Left lung (tissue), 10 donors: ENCODE measurements around the gene CACNG4. TPM values are rescaled to one million over a fixed set of nuclear protein-coding genes. Genes with fewer than 3 reads are reported as not detected.
A peak's percentile ranks its signal among the peaks of the same experiment; 100 is the strongest.

Source experiments
- ATAC-seq: fragments of 200-7000 bp; cut with Tn5 transposase; one replicate; pipeline ENCODE4 v1.9.1; 2020; ENCODE audit warnings: moderate library complexity
- DNase-seq, 4 donors: peaks; one replicate each; pipeline ENCODE4 v3.0.0-alpha.2; 2013 to 2020
- H3K27ac ChIP-seq, 2 donors: fragments of 200-600 bp; sonication (generic) in 1 of 2; one replicate each; pipeline versions ENCODE4 v1.5.0 to v1.8.0; 2020 to 2021
- H3K27me3 ChIP-seq, 2 donors: fragments of 200-600 bp; sonication (generic) in 1 of 2; one replicate each; pipeline versions ENCODE4 v1.5.0 to v1.8.0; 2020 to 2021
- H3K36me3 ChIP-seq, 2 donors: fragments of 200-600 bp; sonication (generic) in 1 of 2; one replicate each; pipeline versions ENCODE4 v1.5.0 to v1.8.0; 2020 to 2021
- H3K4me1 ChIP-seq, 2 donors: fragments of 200-600 bp; one replicate each; pipeline ENCODE4 v1.8.0; 2021
- H3K4me3 ChIP-seq, 2 donors: fragments of 200-600 bp; sonication (generic) in 1 of 2; one replicate each; pipeline versions ENCODE4 v1.5.0 to v1.8.0; 2020 to 2021; ENCODE audit warnings: mild to moderate bottlenecking in 1 of 2
- H3K9me3 ChIP-seq, 2 donors: fragments of 200-600 bp; sonication (generic) in 1 of 2; one replicate each; pipeline versions ENCODE4 v1.5.0 to v1.8.0; 2020 to 2021
- intact Hi-C, 2 donors: fragments of 100-400 bp; cut with DNase I; formaldehyde crosslinking; loops; one replicate each; pipeline versions ENCODE4 v1.11.2 to v1.14.2; 2022
- polyA plus RNA-seq, 6 donors: library from polyadenylated mRNA; unstranded; fragments of 120-200 nt; gene quantifications; one replicate each; pipeline ENCODE4 v1.2.1, GENCODE V29; 2013; ENCODE audit not compliant: insufficient read length in 6 of 6
- total RNA-seq, 2 donors: library from RNA; stranded (reverse); fragmentation: NEBNext Ultra II Directional; extraction: Animal tissue kit (Norgen Biotek cat#: 25700); gene quantifications; one replicate each; pipeline ENCODE4 v1.2.1, GENCODE V29; 2021
- TF ChIP-seq, protein P1 (sequence below), 2 donors: fragments of 200-600 bp; sonication (generic) in 1 of 2; IDR thresholded peaks; one replicate each; pipeline versions ENCODE4 v1.5.0 to v1.8.0; 2021; ENCODE audit warnings: antibody characterized with exemption in 2 of 2
- donor health status: DM: no; HTN: yes; CAD: no.
- donor health status: DM: no; HTN: no; CAD: no.

Gene CACNG4
- total and polyA plus RNA-seq, 8 donors: 1.5 to 6.0 (median 2.6) TPM

DNA sequence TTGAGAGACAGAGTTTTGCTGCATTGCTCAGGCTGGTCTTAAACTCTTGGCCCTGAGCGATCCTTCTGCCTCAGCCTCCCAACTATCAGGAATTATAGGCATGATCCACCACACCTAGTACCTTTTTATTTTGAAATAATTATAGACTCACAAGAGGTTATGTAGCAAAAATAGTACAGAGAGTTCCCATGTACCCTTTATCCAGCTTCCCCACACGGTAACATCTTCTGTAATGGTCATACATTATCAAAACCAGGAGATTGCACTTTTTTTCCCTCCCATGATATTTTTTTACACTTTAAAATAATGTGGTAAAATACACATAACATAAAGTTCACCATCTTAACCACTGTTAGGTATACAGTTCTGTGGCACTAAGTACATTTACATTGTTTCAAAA is 28.8 kb upstream of the CACNG4 start:
- DNase-seq (no peak), ATAC-seq (no peak)
- Histone ChIP-seq H3K4me1 (no peaks in the 10 kb centered on the region), H3K27ac (no peak overlapping the region), H3K9me3 (peaks cover 0 to 6% of the 10 kb centered on the region in 2 donors), H3K27me3 (peaks cover 0 to 35% of the 10 kb centered on the region in 2 donors), H3K4me3 (no peak overlapping the region), H3K36me3 (no peaks in the 10 kb centered on the region)
- TF ChIP-seq, protein P1, sequence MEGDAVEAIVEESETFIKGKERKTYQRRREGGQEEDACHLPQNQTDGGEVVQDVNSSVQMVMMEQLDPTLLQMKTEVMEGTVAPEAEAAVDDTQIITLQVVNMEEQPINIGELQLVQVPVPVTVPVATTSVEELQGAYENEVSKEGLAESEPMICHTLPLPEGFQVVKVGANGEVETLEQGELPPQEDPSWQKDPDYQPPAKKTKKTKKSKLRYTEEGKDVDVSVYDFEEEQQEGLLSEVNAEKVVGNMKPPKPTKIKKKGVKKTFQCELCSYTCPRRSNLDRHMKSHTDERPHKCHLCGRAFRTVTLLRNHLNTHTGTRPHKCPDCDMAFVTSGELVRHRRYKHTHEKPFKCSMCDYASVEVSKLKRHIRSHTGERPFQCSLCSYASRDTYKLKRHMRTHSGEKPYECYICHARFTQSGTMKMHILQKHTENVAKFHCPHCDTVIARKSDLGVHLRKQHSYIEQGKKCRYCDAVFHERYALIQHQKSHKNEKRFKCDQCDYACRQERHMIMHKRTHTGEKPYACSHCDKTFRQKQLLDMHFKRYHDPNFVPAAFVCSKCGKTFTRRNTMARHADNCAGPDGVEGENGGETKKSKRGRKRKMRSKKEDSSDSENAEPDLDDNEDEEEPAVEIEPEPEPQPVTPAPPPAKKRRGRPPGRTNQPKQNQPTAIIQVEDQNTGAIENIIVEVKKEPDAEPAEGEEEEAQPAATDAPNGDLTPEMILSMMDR (IDR thresholded peaks at IDR 0.05): no peak
- intact Hi-C loops: no loop called here

DNA sequence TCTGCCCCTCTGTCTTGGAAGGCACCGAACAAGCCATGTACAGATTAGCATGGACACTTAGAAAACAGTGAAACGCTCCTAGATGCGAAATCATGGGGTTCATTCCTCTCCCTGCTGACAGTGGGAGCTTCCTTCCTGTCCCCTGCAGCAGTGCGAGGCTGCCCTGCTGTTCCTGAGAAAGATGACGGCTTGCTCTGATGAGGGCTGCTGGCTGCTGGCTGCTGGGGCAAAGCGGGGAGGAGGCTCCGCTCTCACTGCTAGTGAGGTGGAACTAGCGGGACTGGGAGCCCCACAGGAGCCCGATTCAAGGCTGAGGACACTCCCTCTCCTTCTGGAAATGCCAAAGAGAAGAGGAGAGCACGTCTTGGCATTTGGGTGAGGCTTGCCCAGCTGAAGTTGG is 25.9 kb upstream of the CACNG4 start:
- TF ChIP-seq, protein P1 (IDR thresholded peaks at IDR 0.05): no peak
- ATAC-seq: no peak
- Histone ChIP-seq H3K27ac (no peak overlapping the region), H3K36me3 (no peaks in the 10 kb centered on the region), H3K27me3 (peaks cover 0 to 43% of the 10 kb centered on the region in 2 donors), H3K4me3 (no peak overlapping the region), H3K4me1 (no peaks in the 10 kb centered on the region), H3K9me3 (peaks cover 0 to 6% of the 10 kb centered on the region in 2 donors)
- intact Hi-C loops: no loop called here
- DNase-seq: peak in 1 of 4 donors; percentile 11

DNA sequence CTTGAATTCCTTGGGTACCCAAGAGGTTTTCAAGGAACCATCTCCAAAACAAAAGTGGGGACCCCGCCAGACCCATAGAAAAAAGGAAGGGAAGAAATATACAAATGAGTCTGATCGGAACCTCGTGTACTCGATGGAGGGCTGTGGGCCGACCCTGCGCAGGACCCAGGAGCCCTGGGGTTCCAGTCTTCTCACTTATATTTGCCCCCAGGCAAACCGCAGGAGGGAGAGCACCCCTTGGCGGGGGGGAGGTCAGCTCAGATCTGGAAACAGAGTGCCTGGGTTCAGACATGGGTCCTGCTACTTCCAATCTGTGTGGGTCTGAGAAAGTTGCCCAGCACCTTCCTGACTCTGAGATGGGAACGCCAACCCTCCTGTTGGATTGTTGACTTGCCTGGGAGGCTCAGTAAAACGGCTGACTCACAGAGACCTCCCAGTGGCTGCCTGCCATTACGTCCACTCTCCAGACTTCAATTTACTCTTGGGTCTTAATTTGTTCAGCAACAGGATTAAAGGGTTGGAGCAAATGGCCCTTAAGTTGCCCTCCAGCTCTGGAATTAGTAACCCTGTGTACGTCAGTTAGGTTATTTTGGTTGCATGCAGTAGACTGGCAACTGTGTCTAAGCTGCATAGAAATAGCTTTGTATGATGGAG is 24.9 kb upstream of the CACNG4 start:
- intact Hi-C loops: no loop called here
- DNase-seq (peak in 1 of 4 donors; percentile 19), ATAC-seq (no peak)
- H3K4me3 ChIP-seq: no peak overlapping the region
- TF ChIP-seq, protein P1 (IDR thresholded peaks at IDR 0.05): no peak
- H3K36me3 ChIP-seq: no peaks in the 10 kb centered on the region
- H3K27me3 ChIP-seq: peaks cover 0 to 53% of the 10 kb centered on the region in 2 donors
- H3K4me1 ChIP-seq: no peaks in the 10 kb centered on the region
- H3K9me3 ChIP-seq: peaks cover 0 to 6% of the 10 kb centered on the region in 2 donors
- no peak overlapping the region for H3K27ac ChIP-seq

DNA sequence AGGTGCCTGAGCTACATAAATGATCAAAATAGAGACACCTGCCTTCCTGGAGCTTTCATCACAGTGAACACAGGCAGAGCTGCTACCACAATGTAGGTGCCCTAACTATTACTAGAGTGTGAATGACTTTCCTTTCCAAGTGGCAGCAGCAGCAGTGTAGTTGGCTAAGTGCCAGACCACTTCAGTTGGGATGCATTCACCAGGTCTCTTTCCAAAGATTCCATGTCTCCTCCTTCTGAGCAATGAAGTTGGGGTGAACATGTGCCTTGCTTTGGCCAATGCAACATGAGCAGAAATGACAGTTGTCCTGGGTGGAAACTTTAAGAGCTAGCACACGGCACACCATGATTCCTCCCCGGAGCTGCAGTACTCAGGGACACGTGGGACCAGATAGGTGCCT is 23.3 kb upstream of the CACNG4 start:
- Histone ChIP-seq H3K4me1 (no peaks in the 10 kb centered on the region), H3K36me3 (no peaks in the 10 kb centered on the region), H3K4me3 (no peak overlapping the region), H3K27me3 (peaks cover 0 to 69% of the 10 kb centered on the region in 2 donors), H3K9me3 (peaks cover 0 to 6% of the 10 kb centered on the region in 2 donors), H3K27ac (no peak overlapping the region)
- TF ChIP-seq, protein P1 (IDR thresholded peaks at IDR 0.05): no peak
- DNase-seq (peak in 1 of 4 donors; percentile 18), ATAC-seq (no peak)
- intact Hi-C loops: no loop called here

DNA sequence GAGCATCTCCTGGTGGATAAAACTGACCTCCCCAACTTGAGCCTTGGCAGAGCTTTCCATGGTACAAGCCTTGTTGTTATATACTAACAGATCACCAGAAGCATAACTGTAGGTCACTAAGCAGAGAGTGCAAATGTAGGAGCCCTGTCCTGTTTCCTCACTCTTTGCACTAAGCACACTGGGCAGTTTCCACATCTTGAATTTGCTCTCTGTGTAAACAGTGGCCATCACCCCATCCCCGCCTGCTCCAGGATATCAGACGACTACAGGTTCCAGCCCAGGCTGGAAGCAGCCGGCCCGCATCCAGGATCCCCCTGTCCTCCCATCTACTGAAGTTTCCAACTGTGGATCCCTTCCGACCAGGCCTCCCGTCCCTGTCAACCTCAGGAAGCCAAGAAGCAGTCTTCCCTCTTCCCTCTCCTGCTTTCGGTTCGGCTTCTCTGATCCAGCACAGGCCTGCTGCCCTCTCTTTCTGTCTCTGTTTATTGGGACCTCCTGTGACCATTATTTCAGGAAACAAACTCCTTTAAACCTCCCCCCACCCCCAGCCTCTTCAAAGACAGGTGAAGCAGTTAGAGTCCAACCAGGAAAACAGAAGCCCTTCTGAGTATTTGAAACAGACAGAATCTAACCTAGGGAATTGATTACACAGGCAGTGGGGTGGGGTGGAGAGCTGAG is 22.6 kb upstream of the CACNG4 start:
- no peak overlapping the region for H3K27ac ChIP-seq
- intact Hi-C loops: no loop called here

More for the DNA sequence above, 22.6 kb upstream of the CACNG4 start:
- Histone ChIP-seq H3K4me3 (no peak overlapping the region), H3K36me3 (no peaks in the 10 kb centered on the region), H3K4me1 (no peaks in the 10 kb centered on the region), H3K27me3 (peaks cover 0 to 75% of the 10 kb centered on the region in 2 donors), H3K9me3 (peaks cover 0 to 3% of the 10 kb centered on the region in 2 donors)
- DNase-seq (peak in 1 of 4 donors; percentile 4), ATAC-seq (no peak)
- TF ChIP-seq, protein P1 (IDR thresholded peaks at IDR 0.05): no peak
